IPS-NIHi11 (cell line): Measurements from ENCODE around the gene HSPBAP1.

Source experiments
- DNase-seq: peaks from one replicate; pipeline ENCODE4 v3.0.0; 2012; ENCODE audit warnings: mixed read lengths, low spot score

HSPBAP1 gene, protein sequence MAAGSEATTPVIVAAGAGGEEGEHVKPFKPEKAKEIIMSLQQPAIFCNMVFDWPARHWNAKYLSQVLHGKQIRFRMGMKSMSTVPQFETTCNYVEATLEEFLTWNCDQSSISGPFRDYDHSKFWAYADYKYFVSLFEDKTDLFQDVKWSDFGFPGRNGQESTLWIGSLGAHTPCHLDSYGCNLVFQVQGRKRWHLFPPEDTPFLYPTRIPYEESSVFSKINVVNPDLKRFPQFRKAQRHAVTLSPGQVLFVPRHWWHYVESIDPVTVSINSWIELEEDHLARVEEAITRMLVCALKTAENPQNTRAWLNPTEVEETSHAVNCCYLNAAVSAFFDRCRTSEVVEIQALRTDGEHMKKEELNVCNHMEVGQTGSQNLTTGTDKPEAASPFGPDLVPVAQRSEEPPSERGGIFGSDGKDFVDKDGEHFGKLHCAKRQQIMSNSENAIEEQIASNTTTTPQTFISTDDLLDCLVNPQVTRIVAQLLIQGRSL

DNA sequence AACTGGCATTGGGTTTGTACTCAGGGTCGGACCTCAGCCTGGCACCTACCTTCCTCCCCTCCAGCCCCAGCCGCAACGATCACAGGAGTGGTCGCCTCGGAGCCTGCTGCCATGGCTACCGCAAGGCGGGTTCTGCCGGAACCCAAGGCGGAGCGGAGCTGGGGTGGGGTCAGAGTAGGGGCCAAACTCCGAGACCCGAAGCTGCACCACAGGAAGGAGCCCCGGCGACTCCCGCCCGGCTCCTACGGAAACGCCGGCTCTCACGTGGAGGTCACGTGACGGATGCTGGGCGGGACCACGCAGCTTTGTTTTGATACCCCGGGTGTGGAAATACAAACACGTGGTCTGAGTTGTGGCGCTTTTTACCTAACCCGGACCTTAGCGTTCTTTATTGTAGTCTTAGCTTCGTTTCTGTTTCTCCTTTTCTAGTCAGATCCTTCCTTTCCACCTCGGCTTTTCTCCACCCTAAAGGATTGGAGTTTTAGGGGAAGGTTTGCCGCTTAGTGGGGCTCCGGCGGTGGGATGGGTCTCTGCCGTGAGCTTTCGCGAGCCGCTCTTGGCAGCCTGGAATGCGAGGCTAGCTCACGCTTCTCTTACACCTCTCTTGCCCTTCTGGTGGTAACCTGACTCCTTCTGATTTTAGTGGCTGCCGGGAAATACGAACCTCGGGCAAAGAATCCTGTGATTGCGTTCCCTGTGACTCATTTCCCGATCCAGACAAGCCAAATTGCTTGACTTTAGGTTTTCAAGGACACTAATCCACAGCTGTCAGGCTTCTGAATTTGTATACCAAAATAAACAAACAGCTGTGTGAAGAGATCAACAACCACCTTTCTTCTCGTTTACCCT, at the start of gene HSPBAP1:
HSPBAP1 (minus strand) TSS at position 264 of the 849 bp plus-strand sequence; CDS start at position 113, 151 bp downstream.
- peak; percentile 87 for DNase-seq

DNA sequence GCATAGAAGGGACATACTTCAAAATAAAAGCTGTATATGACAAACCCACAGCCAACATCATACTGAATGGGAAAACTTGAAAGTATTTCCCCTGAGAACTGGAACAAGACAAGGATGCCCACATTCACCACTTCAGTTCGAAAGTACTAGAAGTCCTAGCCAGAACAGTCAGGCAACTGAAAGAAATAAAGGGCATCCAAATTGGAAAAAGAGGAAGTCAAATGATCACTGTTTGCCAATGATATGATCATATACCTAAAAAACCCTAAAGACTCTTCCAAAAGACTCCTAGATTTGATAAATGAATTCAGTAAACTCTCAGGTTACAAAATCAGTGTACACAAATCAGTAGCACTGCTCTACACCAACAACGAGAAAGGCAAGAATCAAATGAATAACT, 42.0 kb upstream of the HSPBAP1 start:
- no peak for DNase-seq

DNA sequence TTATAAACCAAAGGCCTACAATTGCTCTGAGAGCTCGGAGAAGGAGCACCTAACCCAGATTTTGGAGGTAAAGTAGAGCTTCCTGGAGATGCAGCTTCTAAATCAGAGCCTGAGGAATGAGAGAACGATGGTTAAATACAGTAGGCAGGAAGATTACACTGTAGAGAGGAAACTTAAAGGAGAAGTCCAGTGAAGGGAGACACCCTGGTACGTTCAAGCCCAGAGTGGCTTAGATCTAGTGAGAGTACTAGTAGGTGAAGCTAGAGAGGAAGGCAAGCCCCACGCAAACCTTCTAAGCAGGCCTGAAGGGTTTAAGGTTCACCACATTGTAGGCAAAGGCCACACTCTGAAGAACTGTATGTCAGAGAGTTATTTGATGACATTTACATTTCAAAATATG, 34.6 kb upstream of the HSPBAP1 start:
- no peak for DNase-seq

DNA sequence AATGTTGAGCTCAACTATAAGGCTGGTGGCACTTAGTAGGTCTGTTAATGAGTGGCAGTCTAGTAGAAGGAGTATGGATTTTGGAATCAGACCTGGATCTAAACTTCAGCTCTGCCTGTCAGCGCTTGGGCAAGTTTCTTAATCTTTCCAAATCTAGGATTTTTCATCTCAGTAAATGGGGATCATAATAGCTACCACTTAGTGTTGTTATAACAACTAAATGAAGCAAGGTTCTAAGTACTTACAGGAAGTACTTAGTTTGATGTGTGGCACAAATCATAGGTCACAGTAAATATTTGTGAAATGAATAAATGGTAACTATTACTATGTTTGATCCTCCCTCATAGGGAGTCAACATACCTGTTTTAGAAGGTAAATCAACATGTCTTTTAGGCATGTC, 32.6 kb upstream of the HSPBAP1 start:
- no peak for DNase-seq

DNA sequence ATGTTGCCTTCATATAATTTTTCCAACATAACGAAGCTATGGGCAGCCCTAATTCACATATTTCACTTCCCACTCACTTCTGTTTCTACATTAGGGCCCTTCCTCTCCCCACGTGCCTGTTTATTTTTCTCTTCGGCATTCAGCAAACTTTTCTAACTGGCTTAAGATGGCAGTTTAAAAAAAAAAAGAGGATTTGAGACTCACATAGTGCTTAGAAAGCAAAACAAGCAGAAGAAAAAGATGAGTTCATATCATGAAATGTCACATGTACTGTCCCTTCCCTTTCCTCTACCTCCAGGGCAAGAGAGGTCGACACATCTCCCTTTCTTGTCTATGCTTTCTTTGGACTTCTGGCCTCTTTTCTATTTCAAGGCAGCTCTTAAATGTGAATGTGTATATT, 31.8 kb upstream of the HSPBAP1 start:
- no peak for DNase-seq

DNA sequence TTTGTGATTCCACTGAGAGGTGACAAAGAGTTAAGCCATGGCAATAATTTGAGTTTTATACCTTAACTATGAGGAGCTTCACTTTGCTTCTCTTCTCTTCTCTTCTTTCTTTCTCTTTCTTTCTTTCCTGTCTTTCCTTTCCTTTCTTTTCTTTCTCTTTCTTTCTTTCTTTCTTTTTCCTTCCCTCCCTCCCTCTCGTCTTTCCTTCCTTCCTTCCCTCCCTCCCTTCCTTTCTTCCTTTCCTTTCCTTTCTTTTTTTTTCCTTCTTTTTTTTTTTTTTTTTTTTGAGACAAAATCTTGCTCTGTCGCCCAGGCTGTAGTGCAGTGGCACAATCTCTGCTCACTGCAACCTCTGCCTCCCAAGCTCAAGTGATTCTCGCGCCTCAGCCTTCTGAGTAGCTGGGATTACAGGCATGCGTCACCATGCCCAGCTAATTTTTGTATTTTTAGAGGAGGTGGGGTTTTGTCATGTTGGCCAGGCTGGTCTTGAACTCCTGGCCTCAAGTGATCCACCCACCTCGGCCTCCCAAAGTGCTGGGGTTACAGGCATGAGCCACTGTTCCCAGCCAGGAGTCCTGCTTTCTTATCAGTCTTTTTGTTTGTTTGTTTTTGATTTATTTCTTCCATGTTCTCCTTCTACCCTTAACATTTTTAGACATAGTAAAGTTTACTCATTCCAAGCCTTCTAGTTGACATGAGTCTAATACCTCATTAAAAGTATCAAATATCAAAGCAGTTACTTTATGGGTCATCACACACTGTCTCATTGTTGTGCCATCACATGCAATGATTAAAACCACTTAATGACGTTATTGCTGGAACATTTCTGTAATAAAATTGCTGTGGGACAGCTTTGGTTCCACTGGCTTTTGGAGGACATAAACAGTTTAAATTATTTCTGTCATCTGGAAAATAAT, 31.1 kb upstream of the HSPBAP1 start:
- no peak for DNase-seq

DNA sequence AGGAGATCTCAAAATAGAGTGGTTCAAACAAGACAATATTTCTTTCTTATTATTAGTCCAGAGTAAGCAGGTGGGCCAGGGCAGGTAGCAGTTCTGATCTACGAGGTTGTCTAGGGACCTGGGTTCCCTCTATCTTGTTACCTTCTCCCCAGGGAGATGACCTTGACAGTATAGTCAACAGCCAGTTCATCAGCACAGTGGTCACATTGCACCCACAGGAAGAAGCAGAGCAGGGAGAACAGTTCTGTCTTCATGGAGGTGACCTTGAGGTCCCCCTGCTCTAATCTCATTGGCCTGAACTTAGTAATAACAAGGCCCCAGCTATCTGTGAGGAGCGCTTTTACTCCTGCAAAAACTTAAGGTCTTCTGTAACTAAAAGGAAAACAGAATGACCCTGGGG, 23.0 kb upstream of the HSPBAP1 start:
- DNase-seq = no peak

DNA sequence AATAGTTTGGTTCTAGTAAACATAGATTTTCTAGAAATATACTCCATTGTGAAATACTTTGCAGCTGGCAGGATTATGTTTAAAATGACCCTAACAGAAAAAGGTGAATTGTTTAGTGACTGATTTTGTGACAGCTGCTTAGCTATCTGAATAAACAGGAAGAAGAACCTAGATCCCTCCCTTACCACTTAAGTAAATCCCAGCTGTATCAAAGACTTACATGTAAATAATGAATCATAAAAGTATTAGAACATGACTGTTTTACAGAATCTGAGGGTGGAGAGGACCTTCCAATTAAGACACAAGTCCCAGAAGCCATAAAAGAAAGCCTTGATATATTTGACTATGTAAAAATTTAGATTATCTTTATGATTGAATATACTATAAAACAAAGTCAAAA, 17.1 kb upstream of the HSPBAP1 start:
- DNase-seq = no peak

DNA sequence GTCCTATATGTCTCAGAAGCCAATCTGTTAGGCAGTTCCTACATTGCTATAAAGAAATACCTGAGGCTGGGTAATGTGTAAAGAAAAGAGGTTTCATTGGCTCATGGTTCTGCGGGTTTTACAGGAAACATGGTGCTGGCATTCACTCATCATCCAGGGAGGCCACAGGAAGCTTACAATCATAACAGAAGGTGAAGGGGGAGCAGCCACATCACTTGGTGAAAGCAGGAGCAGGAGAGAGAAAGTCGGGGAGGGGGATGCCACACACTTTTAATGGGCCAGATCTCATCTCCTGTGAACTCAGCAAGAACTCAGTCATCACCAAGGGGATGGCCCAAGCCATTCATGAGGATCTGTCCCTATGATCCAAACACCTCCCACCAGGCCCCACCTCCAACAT, 10.3 kb upstream of the HSPBAP1 start:
- DNase-seq = no peak

DNA sequence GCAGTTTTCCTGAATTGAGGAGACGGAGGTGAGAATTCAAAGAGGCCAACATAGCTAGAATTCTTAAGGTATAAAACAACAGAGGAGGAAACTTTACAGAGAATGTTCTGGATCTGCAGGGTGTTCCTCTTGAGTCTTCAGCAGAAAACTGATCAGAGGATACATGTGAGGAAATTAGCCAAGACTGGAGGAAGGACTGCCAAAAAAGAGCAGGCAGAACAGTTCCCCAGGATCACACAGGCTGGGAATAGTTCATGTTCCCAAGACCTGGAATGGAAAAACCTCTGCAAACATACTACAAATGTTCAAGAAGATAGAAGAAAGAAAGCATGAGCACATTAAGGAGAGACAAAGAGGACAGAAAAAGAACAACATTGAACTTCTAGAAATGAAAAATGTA, 8.7 kb upstream of the HSPBAP1 start:
- no peak for DNase-seq

DNA sequence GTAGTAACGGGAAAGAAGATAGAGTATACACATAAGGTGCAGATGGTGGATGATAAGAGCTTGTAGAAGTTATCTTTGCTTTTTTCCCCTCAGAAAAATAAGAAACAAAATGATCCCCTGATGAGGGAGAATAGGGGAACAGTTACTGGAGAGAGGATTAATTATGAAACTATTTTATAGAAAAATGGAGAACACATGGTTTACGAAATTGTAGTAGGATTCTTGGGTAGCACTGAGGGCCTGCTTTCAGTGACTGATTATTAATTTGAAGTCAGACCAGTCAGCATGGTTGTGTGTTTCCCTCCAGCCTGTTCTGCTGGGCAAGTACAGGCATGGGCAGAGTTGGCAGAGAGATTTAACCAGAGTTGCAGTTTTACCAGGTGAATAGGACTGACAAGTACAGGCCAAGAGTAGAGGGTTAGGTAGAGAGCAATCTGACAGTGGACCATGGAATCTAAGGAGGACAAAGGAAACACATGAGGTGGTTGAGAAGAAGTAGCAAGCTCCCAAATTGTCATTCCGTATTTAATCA, 7.1 kb upstream of the HSPBAP1 start:
- no peak for DNase-seq

DNA sequence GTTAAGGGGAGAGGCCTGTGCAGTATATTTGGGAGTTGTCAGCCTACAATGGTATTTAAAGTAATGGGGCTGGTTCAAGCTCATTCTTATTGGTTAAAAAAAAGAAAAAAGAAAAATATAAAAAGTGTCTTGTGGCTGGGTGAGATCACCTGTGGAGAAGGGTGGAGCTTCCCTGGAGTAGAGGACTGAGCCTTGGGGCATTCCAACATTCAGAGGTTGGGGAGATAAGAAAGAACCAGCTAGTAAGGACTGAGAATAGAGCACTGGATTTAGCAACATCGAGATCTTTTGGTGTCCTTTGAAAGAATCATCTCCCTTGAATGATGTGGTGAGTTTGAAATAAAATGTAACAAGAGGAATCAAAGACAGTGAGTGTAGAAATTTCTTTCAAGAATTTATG, 6.4 kb upstream of the HSPBAP1 start:
- no peak for DNase-seq

DNA sequence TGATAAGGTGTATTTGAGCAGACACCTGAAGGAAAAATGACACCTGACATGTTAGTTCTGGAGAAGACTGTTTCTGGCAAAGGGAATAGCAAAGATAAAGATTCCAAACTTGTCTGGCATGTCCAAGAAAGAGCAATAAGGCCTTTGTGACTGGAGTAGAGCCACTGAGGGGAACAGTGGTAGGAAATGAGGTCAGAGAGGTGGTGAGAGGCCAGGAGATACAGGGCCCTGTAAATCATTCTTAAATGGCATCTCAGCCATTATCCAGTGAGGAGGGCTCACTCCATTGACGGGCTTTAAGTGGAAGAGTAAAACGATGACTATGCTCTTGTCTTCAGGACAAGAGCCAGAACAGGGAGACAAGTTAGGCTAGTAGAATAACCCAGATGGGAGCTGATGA, 5.7 kb upstream of the HSPBAP1 start:
- no peak for DNase-seq

DNA sequence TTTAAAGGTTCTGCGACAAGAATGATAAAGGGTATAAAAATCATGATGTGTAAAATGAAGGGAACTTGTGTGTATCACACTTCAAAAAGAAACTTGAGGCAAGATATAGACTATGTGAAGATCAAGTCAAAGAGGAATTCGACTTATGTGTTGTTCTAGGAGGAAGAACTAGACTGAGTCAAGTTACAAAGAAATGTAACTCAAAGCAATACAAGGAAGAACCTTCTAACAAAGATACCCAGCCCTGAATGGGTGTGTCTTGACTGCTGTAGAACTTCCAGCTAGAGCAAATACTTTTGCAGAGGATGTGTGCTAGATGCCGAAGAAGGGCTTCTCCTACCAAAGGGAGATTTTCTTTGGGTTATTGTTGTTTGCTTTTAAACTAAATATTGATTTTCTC, 3.7 kb upstream of the HSPBAP1 start:
- DNase-seq = no peak

DNA sequence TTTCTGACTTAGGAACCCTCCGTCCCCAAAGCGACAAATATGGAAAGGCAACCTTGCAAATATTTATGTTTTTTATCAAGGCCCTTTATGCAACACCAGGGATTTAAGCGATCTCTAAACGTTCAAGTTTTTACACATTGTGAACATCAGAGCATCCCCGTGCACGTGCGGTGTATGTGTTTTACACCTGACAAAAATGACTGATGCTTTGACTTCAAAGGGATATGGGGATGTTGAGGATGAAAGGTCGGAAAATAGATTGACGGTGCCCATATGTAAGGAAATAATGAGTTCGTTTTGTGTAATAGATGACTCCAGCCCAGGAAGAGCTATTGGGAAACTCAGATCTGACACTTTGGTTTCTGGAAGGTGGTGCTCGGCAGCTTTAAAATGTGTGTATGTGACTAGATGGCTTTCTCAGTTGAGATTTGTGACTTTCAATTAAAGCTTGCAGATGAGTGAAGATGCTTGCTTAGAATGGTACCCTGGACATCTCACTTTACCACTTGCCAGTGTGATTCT, 2.1 kb upstream of the HSPBAP1 start:
- no peak for DNase-seq

DNA sequence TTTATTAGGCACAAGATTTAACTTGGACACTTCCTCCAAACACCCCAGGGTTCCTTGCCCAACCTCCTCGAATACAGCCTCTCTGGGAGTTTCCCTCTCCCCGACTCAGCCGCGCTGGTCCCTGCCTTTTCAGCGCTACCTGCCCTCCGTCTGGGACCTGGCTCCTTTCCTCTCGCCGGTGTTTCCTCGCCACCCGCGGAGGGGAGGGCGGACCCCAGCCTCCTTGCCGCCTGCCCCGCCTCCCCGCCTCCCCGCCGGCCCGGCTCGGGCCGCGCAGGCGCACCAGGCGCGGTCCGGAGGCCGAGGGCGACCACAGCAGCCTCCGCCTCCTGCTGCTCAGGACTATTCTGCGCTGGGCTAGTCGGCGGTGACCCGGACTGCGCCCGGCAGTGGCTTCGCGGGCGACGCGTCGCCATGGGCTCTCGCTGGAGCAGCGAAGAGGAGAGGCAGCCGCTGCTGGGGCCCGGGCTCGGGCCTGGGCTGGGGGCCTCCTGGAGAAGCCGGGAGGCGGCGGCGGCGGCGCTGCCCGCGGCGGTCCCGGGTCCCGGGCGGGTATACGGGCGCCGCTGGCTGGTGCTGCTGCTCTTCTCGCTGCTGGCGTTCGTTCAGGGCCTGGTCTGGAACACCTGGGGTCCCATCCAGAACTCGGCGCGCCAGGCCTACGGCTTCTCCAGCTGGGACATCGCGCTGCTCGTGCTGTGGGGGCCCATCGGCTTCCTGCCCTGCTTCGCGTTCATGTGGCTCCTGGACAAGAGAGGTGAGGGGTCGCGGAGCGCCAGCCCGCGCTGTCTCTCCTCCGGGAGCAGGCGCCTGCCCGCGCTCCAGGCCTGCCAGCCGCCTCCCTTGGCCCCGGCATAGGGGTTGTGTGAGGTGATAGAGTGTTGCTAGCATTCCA, 1.4 kb upstream of the HSPBAP1 start, which contains the start of gene SLC49A4:
SLC49A4 (plus strand) TSS at position 291 of the 895 bp plus-strand sequence; CDS start at position 415, 124 bp downstream.
- peak; percentile 92 for DNase-seq

DNA sequence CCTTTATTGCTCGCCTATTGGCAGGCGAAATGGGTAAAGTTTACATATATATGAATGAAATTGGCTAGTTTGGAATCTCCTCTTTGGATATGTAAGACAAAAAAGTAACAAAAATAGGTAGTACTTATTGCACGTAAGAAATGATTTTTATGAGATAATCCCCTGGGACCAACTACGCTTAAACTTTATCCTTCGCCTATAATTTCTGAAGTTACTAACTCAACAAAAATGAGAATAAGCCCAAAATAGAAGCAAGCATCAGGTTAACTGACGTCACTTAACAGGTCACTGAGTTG, 800 bp upstream of the HSPBAP1 start:
- no peak for DNase-seq

DNA sequence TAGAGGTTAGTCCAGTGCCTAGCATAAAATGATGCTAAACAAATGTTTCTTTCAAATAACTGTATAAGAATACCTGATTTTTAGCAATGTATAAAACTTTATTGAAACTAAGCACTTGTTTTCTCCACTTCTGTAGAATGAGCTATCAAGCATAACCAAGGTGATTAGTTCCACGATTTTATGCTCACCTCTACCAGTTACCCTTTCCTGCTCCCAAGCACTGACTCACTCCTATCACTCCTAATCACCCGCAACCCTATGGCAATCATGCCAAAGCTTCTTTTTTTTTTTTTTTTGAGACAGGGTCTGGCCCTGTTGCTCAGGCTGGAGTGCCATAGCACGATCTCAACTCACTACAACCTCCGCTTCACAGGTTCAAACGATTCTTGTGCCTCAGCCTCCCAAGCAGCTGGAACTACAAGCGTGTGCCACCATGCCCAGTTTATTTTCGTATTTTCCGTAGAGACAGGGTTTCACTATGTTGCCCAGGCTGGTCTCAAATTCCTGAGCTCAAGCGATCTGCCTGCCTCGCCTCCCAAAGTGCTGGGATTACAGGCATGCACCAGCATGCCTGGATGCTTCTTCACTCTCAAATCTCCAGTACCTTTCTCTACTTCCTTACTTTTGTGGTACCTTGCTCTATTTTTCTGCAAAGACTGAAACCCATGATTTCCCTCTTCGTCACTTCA, 3.9 kb downstream of the HSPBAP1 start:
- DNase-seq = no peak

DNA sequence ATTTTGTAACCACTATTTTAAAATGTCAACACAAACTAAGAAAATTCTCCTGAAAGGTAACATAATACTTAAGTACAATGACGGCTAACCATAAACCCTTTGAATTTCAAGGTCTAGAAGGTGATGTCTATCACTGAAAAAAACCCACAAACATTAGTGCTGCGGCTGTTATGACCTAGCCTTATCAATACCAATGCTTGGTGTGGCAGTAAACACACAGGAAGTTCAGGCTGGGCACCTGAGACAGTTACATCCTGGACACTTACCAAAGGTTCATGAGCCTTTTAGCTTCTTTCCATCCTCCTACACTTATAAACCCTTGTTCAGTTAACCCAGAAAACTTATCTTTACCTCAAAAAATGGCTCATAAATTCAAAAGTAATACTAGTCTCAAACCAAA, 5.8 kb downstream of the HSPBAP1 start:
- DNase-seq = no peak

DNA sequence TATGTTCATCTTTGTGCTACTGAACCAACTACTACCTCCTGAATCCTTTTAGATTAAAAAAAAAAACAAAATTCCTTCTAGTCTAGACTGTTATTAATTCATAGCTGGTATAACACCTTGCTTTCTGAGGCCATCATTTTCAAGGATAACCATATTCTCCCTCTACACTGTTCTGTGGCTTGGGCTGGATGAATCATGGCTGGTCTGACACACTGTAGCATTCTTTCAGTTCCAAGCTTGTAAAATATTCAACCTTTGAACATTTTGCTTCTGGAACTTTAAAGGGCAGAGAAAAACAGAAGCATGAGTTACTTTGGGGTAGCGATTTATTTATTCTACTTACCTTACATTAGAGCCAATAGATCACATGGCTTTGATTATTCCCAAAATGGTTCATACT, 7.6 kb downstream of the HSPBAP1 start:
- no peak for DNase-seq
